Spleen (tissue), 7 donors: ENCODE results near the gene UXS1.

Experiments
- CTCF ChIP-seq, 11 experiments: fragments of 200-600 bp in 7 of 11; fragments of 450-650 bp in 4 of 11; sonication (generic) in 4 of 11; IDR thresholded peaks in 8 of 11; conservative IDR thresholded peaks in 3 of 11; 1 replicate in 7 of 11; 2 replicates in 4 of 11; pipeline versions ENCODE4 v1.4.0 to v1.8.0; 2016 to 2021; ENCODE audit warnings: antibody characterized with exemption in 11 of 11, inconsistent platforms in 4 of 11, mild to moderate bottlenecking in 1 of 11
- POLR2A ChIP-seq, 3 donors: fragments of 450-650 bp; IDR thresholded peaks; one replicate each; pipeline ENCODE4 v1.5.1; 2017; ENCODE audit warnings: antibody characterized with exemption in 3 of 3, mild to moderate bottlenecking in 1 of 3
- donor health status: DM: no; HTN: no; CAD: no; lungs with moderate emphysema.
- donor health status: DM: no; HTN: no; CAD: no.
- donor health status: DM: no; HTN: no; CAD: no.

GRCh38 chr2:106122157-106122556 lies 71.9 kb downstream of the UXS1 start:
- TF ChIP-seq POLR2A (IDR thresholded peaks at IDR 0.05) (no peak), CTCF (IDR thresholded peaks at IDR 0.05 in 8 of 11, conservative IDR thresholded peaks at IDR 0.05 in 3 of 11) (no peak)
